HCT116 (cell line): ENCODE data around the gene KCNK5. TPM values are rescaled to one million over a fixed set of nuclear protein-coding genes. Genes with fewer than 3 reads are reported as not detected.

Experiments used
- ATAC-seq: fragments of 200-7000 bp; cut with Tn5 transposase; 2 replicates; pipeline ENCODE4 v1.9.1; 2020; ENCODE audit warnings: mild to moderate bottlenecking, moderate library complexity
- BruUV-seq: library from RNA; stranded (reverse); fragments of 400-500 nt; replicated peaks from 2 replicates; lab custom pipeline; 2021; lab: Mats Ljungman, UMichigan
- CTCF ChIA-PET: fragments of 300-600 bp; sonication (Branson Sonifier 250); formaldehyde crosslinking; loops from one replicate; lab custom pipeline; 2021; ENCODE audit warnings: antibody characterized with exemption; lab: Charles Lee
- POLR2A ChIA-PET: fragments of 300-600, 350-600 bp; sonication (Branson Sonifier 250); formaldehyde crosslinking; loops from one replicate; lab custom pipeline; 2021; ENCODE audit warnings: antibody characterized with exemption; lab: Charles Lee
- RAD21 ChIA-PET, 2 experiments: fragments of 300-600 bp; sonication (Branson Sonifier 250); formaldehyde crosslinking; loops; one replicate each; lab custom pipeline; 2023; ENCODE audit warnings: low total read pairs in 2 of 2; ENCODE audit not compliant: uncharacterized antibody in 2 of 2, unreplicated experiment in 2 of 2, low non-redundant PET in 1 of 2; lab: Charles Lee
- DNase-seq: peaks from one replicate; pipeline ENCODE4 v3.0.0-alpha.2; 2010; ENCODE audit warnings: low read depth, low spot score
- H2AFZ ChIP-seq: fragments of 200-600 bp; shearing (Covaris generic), sonication (generic); 2 replicates; pipeline ENCODE4 v1.6.1; 2017; ENCODE audit warnings: low read depth, mixed run types, mixed read lengths, antibody characterized with exemption, low read length; ENCODE audit not compliant: poor library complexity, severe bottlenecking
- H3K27ac ChIP-seq: 2 replicates; pipeline ENCODE4 v1.5.1; 2012; ENCODE audit warnings: low read depth, low read length
- H3K27me3 ChIP-seq: fragments of 200-600 bp; sonication (generic); 2 replicates; pipeline ENCODE4 v1.6.1; 2016; ENCODE audit warnings: mixed run types, low read length, mixed read lengths; ENCODE audit not compliant: insufficient read depth
- H3K36me3 ChIP-seq, 2 experiments: fragments of 200-500 bp in 1 of 2; fragments of 200-600 bp in 1 of 2; sonication (Bioruptor generic) in 1 of 2; sonication (generic) in 1 of 2; 2 replicates each; pipeline versions ENCODE4 v1.5.1 to v1.6.1; 2014 to 2016; ENCODE audit warnings: low read length in 2 of 2, inconsistent platforms in 1 of 2, mixed read lengths in 1 of 2, mixed run types in 1 of 2; ENCODE audit not compliant: insufficient read depth in 2 of 2, control insufficient read depth in 1 of 2
- H3K4me1 ChIP-seq, 2 experiments: fragments of 200-600 bp in 1 of 2; sonication (generic) in 1 of 2; 2 replicates each; pipeline versions ENCODE4 v1.5.1 to v1.6.1; 2012 to 2017; ENCODE audit warnings: low read length in 2 of 2, inconsistent platforms in 1 of 2, mild to moderate bottlenecking in 1 of 2, mixed read lengths in 1 of 2, mixed run types in 1 of 2, moderate library complexity in 1 of 2; ENCODE audit not compliant: insufficient read depth in 2 of 2, control insufficient read depth in 1 of 2
- H3K4me2 ChIP-seq: fragments of 200-600 bp; sonication (generic); 2 replicates; pipeline ENCODE4 v1.6.1; 2017; ENCODE audit warnings: mixed run types, low read length, mixed read lengths
- H3K4me3 ChIP-seq, 2 experiments: fragments of 200-600 bp in 1 of 2; sonication (generic) in 1 of 2; replicated peaks in 1 of 2; 2 replicates each; pipeline ENCODE4 v1.5.1; 2011 to 2016; ENCODE audit warnings: low read length in 2 of 2, control low read depth in 1 of 2, low read depth in 1 of 2, mild to moderate bottlenecking in 1 of 2, mixed read lengths in 1 of 2, mixed run types in 1 of 2
- H3K79me2 ChIP-seq: fragments of 200-600 bp; sonication (generic); 2 replicates; pipeline ENCODE4 v1.6.1; 2017; ENCODE audit warnings: mild to moderate bottlenecking, mixed run types, low read length, moderate library complexity, mixed read lengths; ENCODE audit not compliant: insufficient read depth
- H3K9ac ChIP-seq: fragments of 200-600 bp; sonication (generic); 2 replicates; pipeline ENCODE4 v1.6.1; 2016; ENCODE audit warnings: low read length, mixed read lengths
- H3K9me2 ChIP-seq: fragments of 200-600 bp; sonication (generic), shearing (Covaris generic); 2 replicates; pipeline ENCODE4 v1.6.1; 2017; ENCODE audit warnings: mixed run types, mild to moderate bottlenecking, moderate library complexity; ENCODE audit not compliant: insufficient read depth
- H3K9me3 ChIP-seq, 2 experiments: fragments of 200-500 bp in 1 of 2; fragments of 200-600 bp in 1 of 2; sonication (Bioruptor generic) in 1 of 2; sonication (generic) in 1 of 2; 2 replicates each; pipeline ENCODE4 v1.6.1; 2014 to 2017; ENCODE audit warnings: low read length in 2 of 2, mixed read lengths in 2 of 2, inconsistent platforms in 1 of 2, low read depth in 1 of 2, mild to moderate bottlenecking in 1 of 2, mixed run types in 1 of 2, moderate library complexity in 1 of 2; ENCODE audit not compliant: control insufficient read depth in 1 of 2, insufficient read depth in 1 of 2
- H4K20me1 ChIP-seq: fragments of 200-600 bp; sonication (generic), shearing (Covaris generic); 2 replicates; pipeline ENCODE4 v1.6.1; 2017; ENCODE audit warnings: mixed run types, mild to moderate bottlenecking, moderate library complexity; ENCODE audit not compliant: insufficient read depth
- CBX3 ChIP-seq: IDR thresholded peaks from 2 replicates; pipeline ENCODE4 v1.6.1; 2012; ENCODE audit warnings: low read depth
- CEBPB ChIP-seq: IDR thresholded peaks from 2 replicates; pipeline ENCODE4 v1.6.1; 2012; ENCODE audit warnings: low read depth
- ELF1 ChIP-seq: IDR thresholded peaks from 2 replicates; pipeline ENCODE4 v1.6.1; 2012; ENCODE audit warnings: low read depth, borderline replicate concordance
- EZH2 ChIP-seq: fragments of 200-600 bp; sonication (generic); IDR thresholded peaks from 2 replicates; pipeline ENCODE4 v1.6.1; 2017; ENCODE audit warnings: antibody characterized with exemption, mixed run types
- EZH2phosphoT487 ChIP-seq: fragments of 200-600 bp; IDR thresholded peaks from 2 replicates; pipeline ENCODE4 v1.6.1; 2018; ENCODE audit warnings: antibody characterized with exemption, borderline replicate concordance
- JUND ChIP-seq: IDR thresholded peaks from 2 replicates; pipeline ENCODE4 v1.6.1; 2012
- POLR2A ChIP-seq: IDR thresholded peaks from 2 replicates; pipeline ENCODE4 v1.7.0; 2011; ENCODE audit warnings: borderline replicate concordance; ENCODE audit not compliant: insufficient read depth, insufficient read length; ENCODE audit errors: extremely low read depth
- POLR2AphosphoS5 ChIP-seq: IDR thresholded peaks from 2 replicates; pipeline ENCODE4 v1.6.1; 2011; ENCODE audit warnings: mild to moderate bottlenecking, low read depth, low read length, moderate library complexity
- SIN3A ChIP-seq: IDR thresholded peaks from 2 replicates; pipeline ENCODE4 v1.6.1; 2012; ENCODE audit warnings: low read depth
- SRF ChIP-seq: IDR thresholded peaks from 2 replicates; pipeline ENCODE4 v1.6.1; 2012; ENCODE audit warnings: low read depth
- TCF7L2 ChIP-seq: IDR thresholded peaks from 2 replicates; pipeline ENCODE4 v1.7.0; 2011; ENCODE audit warnings: borderline replicate concordance, inconsistent platforms; ENCODE audit not compliant: insufficient read depth, insufficient read length; ENCODE audit errors: extremely low read depth
- ZBTB33 ChIP-seq: IDR thresholded peaks from 2 replicates; pipeline ENCODE4 v1.6.1; 2011; ENCODE audit warnings: mild to moderate bottlenecking, low read length, moderate library complexity; ENCODE audit not compliant: insufficient replicate concordance; ENCODE audit errors: extremely low read depth
- ZFX ChIP-seq: fragments of 450-650 bp; IDR thresholded peaks from 2 replicates; pipeline ENCODE4 v1.6.1; 2017
- ZNF274 ChIP-seq: fragments of 200-500 bp; sonication (Bioruptor generic); IDR thresholded peaks from 2 replicates; pipeline ENCODE4 v1.6.1; 2014; ENCODE audit warnings: mild to moderate bottlenecking, low read depth, low read length, inconsistent platforms
- intact Hi-C: fragments of 100-400 bp; cut with micrococcal nuclease; formaldehyde crosslinking; loops from 2 replicates; pipeline ENCODE4 v1.10.0; 2022
- total RNA-seq: library from RNA; stranded (reverse); gene quantifications from one replicate; pipeline ENCODE4 v1.2.1, GENCODE V29; 2021; ENCODE audit not compliant: unreplicated experiment
- TF ChIP-seq, protein P1 (sequence below), 3 experiments: fragments of 200-600 bp in 1 of 3; sonication (generic) in 1 of 3; IDR thresholded peaks in 2 of 3; conservative IDR thresholded peaks in 1 of 3; 2 replicates each; pipeline ENCODE4 v1.5.1; 2012 to 2017; ENCODE audit warnings: low read depth in 2 of 3, low read length in 2 of 3, antibody characterized with exemption in 1 of 3, borderline replicate concordance in 1 of 3, control low read depth in 1 of 3, mild to moderate bottlenecking in 1 of 3, mixed read lengths in 1 of 3, mixed run types in 1 of 3, moderate library complexity in 1 of 3; ENCODE audit not compliant: insufficient read depth in 1 of 3
- TF ChIP-seq, protein P2 (sequence below): IDR thresholded peaks from 2 replicates; pipeline ENCODE4 v1.6.1; 2012

Gene KCNK5
- total RNA-seq, 1 experiment from 2014 or later, result 9.5 TPM

DNA sequence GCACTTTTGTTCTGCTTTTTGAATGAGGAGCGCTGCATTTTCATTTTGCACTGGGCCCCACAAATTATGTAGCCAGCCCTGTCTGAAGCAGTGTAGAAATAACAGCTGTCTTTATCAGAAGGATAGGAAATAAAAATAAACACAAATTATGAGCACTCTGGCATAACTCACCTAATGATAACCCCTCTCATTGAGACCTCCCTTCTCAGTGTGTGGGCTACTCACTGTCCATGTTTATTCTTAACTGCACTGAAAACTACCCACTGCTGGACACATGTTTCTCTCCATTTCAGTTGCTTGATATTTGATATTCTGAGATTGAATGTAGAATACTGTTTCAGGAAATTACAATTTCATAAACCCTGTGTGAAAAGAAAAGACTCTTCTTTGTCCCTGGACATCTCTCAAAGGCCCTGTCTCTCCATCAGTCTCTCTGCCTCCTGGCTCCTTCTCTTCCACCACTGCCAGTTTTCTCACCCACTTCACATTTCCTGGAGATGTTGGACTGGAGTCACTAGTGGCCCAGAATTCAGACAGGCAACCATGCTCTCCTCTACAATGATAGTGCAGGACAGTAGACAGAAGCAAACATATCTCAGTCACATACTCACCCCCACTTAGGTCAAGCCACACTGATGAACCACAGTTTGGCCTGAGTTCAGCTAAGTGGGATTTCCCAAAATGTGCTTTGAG is 84.6 kb downstream of the KCNK5 start (continued):
- TF ChIP-seq TCF7L2, result no peak
- no peak for TF ChIP-seq EZH2phosphoT487
- TF ChIP-seq, protein P1, sequence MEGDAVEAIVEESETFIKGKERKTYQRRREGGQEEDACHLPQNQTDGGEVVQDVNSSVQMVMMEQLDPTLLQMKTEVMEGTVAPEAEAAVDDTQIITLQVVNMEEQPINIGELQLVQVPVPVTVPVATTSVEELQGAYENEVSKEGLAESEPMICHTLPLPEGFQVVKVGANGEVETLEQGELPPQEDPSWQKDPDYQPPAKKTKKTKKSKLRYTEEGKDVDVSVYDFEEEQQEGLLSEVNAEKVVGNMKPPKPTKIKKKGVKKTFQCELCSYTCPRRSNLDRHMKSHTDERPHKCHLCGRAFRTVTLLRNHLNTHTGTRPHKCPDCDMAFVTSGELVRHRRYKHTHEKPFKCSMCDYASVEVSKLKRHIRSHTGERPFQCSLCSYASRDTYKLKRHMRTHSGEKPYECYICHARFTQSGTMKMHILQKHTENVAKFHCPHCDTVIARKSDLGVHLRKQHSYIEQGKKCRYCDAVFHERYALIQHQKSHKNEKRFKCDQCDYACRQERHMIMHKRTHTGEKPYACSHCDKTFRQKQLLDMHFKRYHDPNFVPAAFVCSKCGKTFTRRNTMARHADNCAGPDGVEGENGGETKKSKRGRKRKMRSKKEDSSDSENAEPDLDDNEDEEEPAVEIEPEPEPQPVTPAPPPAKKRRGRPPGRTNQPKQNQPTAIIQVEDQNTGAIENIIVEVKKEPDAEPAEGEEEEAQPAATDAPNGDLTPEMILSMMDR (IDR thresholded peaks at IDR 0.05 in 2 of 3, conservative IDR thresholded peaks at IDR 0.05 in 1 of 3; ENCODE audit: borderline replicate concordance in 1 of 3, insufficient read depth in 1 of 3, low read depth in 2 of 3, low read length in 2 of 3), result no peak

GRCh38 chr6:39143238-39143930 is 85.9 kb downstream of the KCNK5 start:
- ChIA-PET POLR2A (no interaction called here), CTCF (no interaction called here), RAD21 (no interaction called here)
- H3K4me2 ChIP-seq, result no peak overlapping the region
- DNase-seq (no peak), ATAC-seq (no peak)
- H3K4me1 ChIP-seq, result no peaks in the 10 kb centered on the region
- H3K9me3 ChIP-seq, result no peaks in the 10 kb centered on the region
- intact Hi-C loops, result no loop called here
- H3K4me3 ChIP-seq, result no peak overlapping the region
- H3K9me2 ChIP-seq, result no peaks in the 10 kb centered on the region
- H3K36me3 ChIP-seq, result no peaks in the 10 kb centered on the region
- TF ChIP-seq ZNF274 (no peak), SIN3A (no peak), POLR2AphosphoS5 (no peak), JUND (no peak), ZFX (no peak), CBX3 (no peak), POLR2A (no peak), EZH2 (no peak), ZBTB33 (no peak), EZH2phosphoT487 (no peak), SRF (no peak), ELF1 (no peak), CEBPB (no peak)
- TF ChIP-seq, protein P2, sequence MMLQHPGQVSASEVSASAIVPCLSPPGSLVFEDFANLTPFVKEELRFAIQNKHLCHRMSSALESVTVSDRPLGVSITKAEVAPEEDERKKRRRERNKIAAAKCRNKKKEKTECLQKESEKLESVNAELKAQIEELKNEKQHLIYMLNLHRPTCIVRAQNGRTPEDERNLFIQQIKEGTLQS, result no peak
- no peak overlapping the region for H3K9ac ChIP-seq
- H2AFZ ChIP-seq, result no peak overlapping the region
- H3K27me3 ChIP-seq, result peaks cover 26% of the 10 kb centered on the region
- no peaks in the 10 kb centered on the region for H4K20me1 ChIP-seq
- no TSS peak for BruUV-seq
- H3K27ac ChIP-seq, result no peak overlapping the region
- no peaks in the 10 kb centered on the region for H3K79me2 ChIP-seq
